ENCODE measurements around the gene CCDC195.

- TF ChIP-seq CTCF (conservative IDR thresholded peaks at IDR 0.05), result no peak
- no peak for TF ChIP-seq ZFX (IDR thresholded peaks at IDR 0.05)
Measured at GRCh38 chr2:224722250-224722649, 6.1 kb upstream of the CCDC195 start.

Data from C4-2B (cell line).